Measurements from ENCODE around the gene UPF2. TPM values are rescaled to one million over a fixed set of nuclear protein-coding genes. Genes with fewer than 3 reads are reported as not detected.

UPF2 gene
- total and polyA plus RNA-seq, 2 of the 13 experiments (the other 11 are each of a cell fraction or from before 2014, with no cell fraction given) = 6.2 to 14.5 TPM

- TF ChIP-seq, protein P1, sequence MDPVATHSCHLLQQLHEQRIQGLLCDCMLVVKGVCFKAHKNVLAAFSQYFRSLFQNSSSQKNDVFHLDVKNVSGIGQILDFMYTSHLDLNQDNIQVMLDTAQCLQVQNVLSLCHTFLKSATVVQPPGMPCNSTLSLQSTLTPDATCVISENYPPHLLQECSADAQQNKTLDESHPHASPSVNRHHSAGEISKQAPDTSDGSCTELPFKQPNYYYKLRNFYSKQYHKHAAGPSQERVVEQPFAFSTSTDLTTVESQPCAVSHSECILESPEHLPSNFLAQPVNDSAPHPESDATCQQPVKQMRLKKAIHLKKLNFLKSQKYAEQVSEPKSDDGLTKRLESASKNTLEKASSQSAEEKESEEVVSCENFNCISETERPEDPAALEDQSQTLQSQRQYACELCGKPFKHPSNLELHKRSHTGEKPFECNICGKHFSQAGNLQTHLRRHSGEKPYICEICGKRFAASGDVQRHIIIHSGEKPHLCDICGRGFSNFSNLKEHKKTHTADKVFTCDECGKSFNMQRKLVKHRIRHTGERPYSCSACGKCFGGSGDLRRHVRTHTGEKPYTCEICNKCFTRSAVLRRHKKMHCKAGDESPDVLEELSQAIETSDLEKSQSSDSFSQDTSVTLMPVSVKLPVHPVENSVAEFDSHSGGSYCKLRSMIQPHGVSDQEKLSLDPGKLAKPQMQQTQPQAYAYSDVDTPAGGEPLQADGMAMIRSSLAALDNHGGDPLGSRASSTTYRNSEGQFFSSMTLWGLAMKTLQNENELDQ (CRISPR knock-in tag; IDR thresholded peaks at IDR 0.05; ENCODE audit: borderline replicate concordance) = no peak
- TF ChIP-seq ZNF33A (CRISPR knock-in tag; IDR thresholded peaks at IDR 0.05; ENCODE audit: borderline replicate concordance) (no peak), ATF7 (IDR thresholded peaks at IDR 0.05) (no peak), ATF7 (CRISPR knock-in tag; IDR thresholded peaks at IDR 0.05) (no peak), ZBTB42 (CRISPR knock-in tag; IDR thresholded peaks at IDR 0.05) (no peak), SIX4 (CRISPR knock-in tag; IDR thresholded peaks at IDR 0.05) (no peak), SMYD3 (CRISPR knock-in tag; IDR thresholded peaks at IDR 0.05) (no peak), MAZ (IDR thresholded peaks at IDR 0.05; ENCODE audit: borderline replicate concordance, low read depth, low read length) (peak; percentile 58; the same call in 1 of the 2 replicates), MAZ (CRISPR knock-in tag; IDR thresholded peaks at IDR 0.05; ENCODE audit: low read depth) (peak; percentile 52; the same call in 1 of the 2 replicates), ZNF564 (CRISPR knock-in tag; IDR thresholded peaks at IDR 0.05) (no peak; the same call in 1 of the 2 replicates), JUND (CRISPR knock-in tag; IDR thresholded peaks at IDR 0.05) (no peak), ZNF235 (CRISPR knock-in tag; IDR thresholded peaks at IDR 0.05; ENCODE audit: borderline replicate concordance) (no peak), ZBTB7B (CRISPR knock-in tag; IDR thresholded peaks at IDR 0.05) (no peak), SATB2 (CRISPR knock-in tag; IDR thresholded peaks at IDR 0.05) (no peak), ZSCAN9 (CRISPR knock-in tag; IDR thresholded peaks at IDR 0.05; ENCODE audit: borderline replicate concordance) (no peak; the same call in 1 of the 2 replicates), ZBTB43 (CRISPR knock-in tag; conservative IDR thresholded peaks at IDR 0.05) (no peak)
- TF ChIP-seq, protein P2, sequence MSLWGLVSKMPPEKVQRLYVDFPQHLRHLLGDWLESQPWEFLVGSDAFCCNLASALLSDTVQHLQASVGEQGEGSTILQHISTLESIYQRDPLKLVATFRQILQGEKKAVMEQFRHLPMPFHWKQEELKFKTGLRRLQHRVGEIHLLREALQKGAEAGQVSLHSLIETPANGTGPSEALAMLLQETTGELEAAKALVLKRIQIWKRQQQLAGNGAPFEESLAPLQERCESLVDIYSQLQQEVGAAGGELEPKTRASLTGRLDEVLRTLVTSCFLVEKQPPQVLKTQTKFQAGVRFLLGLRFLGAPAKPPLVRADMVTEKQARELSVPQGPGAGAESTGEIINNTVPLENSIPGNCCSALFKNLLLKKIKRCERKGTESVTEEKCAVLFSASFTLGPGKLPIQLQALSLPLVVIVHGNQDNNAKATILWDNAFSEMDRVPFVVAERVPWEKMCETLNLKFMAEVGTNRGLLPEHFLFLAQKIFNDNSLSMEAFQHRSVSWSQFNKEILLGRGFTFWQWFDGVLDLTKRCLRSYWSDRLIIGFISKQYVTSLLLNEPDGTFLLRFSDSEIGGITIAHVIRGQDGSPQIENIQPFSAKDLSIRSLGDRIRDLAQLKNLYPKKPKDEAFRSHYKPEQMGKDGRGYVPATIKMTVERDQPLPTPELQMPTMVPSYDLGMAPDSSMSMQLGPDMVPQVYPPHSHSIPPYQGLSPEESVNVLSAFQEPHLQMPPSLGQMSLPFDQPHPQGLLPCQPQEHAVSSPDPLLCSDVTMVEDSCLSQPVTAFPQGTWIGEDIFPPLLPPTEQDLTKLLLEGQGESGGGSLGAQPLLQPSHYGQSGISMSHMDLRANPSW (CRISPR knock-in tag; IDR thresholded peaks at IDR 0.05; ENCODE audit: borderline replicate concordance) = no peak
- TF ChIP-seq, protein P3, sequence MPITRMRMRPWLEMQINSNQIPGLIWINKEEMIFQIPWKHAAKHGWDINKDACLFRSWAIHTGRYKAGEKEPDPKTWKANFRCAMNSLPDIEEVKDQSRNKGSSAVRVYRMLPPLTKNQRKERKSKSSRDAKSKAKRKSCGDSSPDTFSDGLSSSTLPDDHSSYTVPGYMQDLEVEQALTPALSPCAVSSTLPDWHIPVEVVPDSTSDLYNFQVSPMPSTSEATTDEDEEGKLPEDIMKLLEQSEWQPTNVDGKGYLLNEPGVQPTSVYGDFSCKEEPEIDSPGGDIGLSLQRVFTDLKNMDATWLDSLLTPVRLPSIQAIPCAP (CRISPR knock-in tag; IDR thresholded peaks at IDR 0.05; ENCODE audit: low read depth) = no peak
- TF ChIP-seq, protein P4, sequence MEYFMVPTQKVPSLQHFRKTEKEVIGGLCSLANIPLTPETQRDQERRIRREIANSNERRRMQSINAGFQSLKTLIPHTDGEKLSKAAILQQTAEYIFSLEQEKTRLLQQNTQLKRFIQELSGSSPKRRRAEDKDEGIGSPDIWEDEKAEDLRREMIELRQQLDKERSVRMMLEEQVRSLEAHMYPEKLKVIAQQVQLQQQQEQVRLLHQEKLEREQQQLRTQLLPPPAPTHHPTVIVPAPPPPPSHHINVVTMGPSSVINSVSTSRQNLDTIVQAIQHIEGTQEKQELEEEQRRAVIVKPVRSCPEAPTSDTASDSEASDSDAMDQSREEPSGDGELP (IDR thresholded peaks at IDR 0.05; ENCODE audit: borderline replicate concordance, low read depth) = peak; percentile 17; the same call in 1 of the 2 replicates
- TF ChIP-seq, protein P5, sequence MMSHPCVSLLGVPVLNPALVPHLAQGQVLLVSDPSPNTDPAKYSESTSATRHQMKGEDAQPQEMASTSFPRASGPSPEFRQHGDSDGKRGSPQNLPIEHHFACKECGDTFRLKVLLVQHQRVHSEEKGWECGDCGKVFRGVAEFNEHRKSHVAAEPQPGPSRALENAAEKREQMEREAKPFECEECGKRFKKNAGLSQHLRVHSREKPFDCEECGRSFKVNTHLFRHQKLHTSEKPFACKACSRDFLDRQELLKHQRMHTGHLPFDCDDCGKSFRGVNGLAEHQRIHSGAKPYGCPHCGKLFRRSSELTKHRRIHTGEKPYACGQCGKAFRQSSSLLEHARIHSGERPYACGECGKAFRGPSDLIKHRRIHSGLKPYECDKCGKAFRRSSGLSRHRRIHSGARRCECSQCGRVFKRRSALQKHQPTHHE (CRISPR knock-in tag; IDR thresholded peaks at IDR 0.05; ENCODE audit: borderline replicate concordance) = 0 out of 2 replicates have a peak, but pooled peaks have one; percentile 45
These were observed at the start of gene UPF2 (continued) for GRCh38 chr10:12042797-12043651.
